Neuronal stem cell (in vitro differentiated cells): Measurements from ENCODE around the gene NEIL1. TPM values are rescaled to one million over a fixed set of nuclear protein-coding genes. Genes with fewer than 3 reads are reported as not detected.
"Not testable (repeated sequence)": the region's sequence is repeated elsewhere in the genome, so short reads cannot be mapped to it uniquely, and the experiment has no call there.

ENCODE experiments used
- DNase-seq: peaks from one replicate; pipeline ENCODE4 v3.0.0-alpha.2; 2013; ENCODE audit warnings: low spot score
- H2AFZ ChIP-seq: one replicate; pipeline ENCODE4 v1.6.1; 2013; ENCODE audit warnings: mild to moderate bottlenecking, low read length, inconsistent platforms
- H2AK5ac ChIP-seq: 2 replicates; pipeline ENCODE4 v1.6.1; 2013; ENCODE audit warnings: low read depth, mild to moderate bottlenecking, inconsistent platforms, low read length, moderate library complexity, mixed read lengths
- H2BK120ac ChIP-seq: 2 replicates; pipeline ENCODE4 v1.6.1; 2013; ENCODE audit warnings: low read depth, mild to moderate bottlenecking, inconsistent platforms, low read length, moderate library complexity, mixed read lengths
- H2BK12ac ChIP-seq: one replicate; pipeline ENCODE4 v1.6.1; 2013; ENCODE audit warnings: low read length, inconsistent platforms
- H2BK15ac ChIP-seq: 2 replicates; pipeline ENCODE4 v1.6.1; 2013; ENCODE audit warnings: mild to moderate bottlenecking, low read length, inconsistent platforms, mixed read lengths
- H2BK5ac ChIP-seq: one replicate; pipeline ENCODE4 v1.6.1; 2013; ENCODE audit warnings: inconsistent platforms, mild to moderate bottlenecking, low read length, moderate library complexity
- H3K14ac ChIP-seq: one replicate; pipeline ENCODE4 v1.6.1; 2013; ENCODE audit warnings: low read length, inconsistent platforms
- H3K18ac ChIP-seq: 2 replicates; pipeline ENCODE4 v1.6.1; 2013; ENCODE audit warnings: low read length, inconsistent platforms
- H3K23ac ChIP-seq: 2 replicates; pipeline ENCODE4 v1.6.1; 2013; ENCODE audit warnings: low read depth, mild to moderate bottlenecking, mixed read lengths, low read length, inconsistent platforms; ENCODE audit not compliant: poor library complexity
- H3K27ac ChIP-seq: replicated peaks from 3 replicates; pipeline ENCODE4 v1.5.1; 2013; ENCODE audit warnings: low read length, inconsistent platforms
- H3K27me3 ChIP-seq, 3 experiments: 2 replicates each; pipeline ENCODE4 v1.6.1; 2013; ENCODE audit warnings: low read length in 3 of 3, mild to moderate bottlenecking in 2 of 3, inconsistent platforms in 1 of 3, low read depth in 1 of 3, mixed read lengths in 1 of 3, moderate library complexity in 1 of 3; ENCODE audit not compliant: control insufficient read depth in 3 of 3, insufficient read depth in 3 of 3
- H3K36me3 ChIP-seq, 2 donors: replicated peaks in 1 of 2; 2 replicates each; pipeline ENCODE4 v1.6.1; 2013; ENCODE audit warnings: low read length in 2 of 2; ENCODE audit not compliant: control insufficient read depth in 2 of 2, insufficient read depth in 2 of 2
- H3K4ac ChIP-seq: 2 replicates; pipeline ENCODE4 v1.6.1; 2013; ENCODE audit warnings: inconsistent platforms, mild to moderate bottlenecking, low read length, moderate library complexity
- H3K4me1 ChIP-seq, 2 donors: 1 replicate in 1 of 2; 2 replicates in 1 of 2; pipeline ENCODE4 v1.6.1; 2013; ENCODE audit warnings: low read length in 2 of 2, low read depth in 1 of 2; ENCODE audit not compliant: control insufficient read depth in 2 of 2, insufficient read depth in 1 of 2
- H3K4me2 ChIP-seq: one replicate; pipeline ENCODE4 v1.6.1; 2013; ENCODE audit warnings: mild to moderate bottlenecking, low read length, inconsistent platforms; ENCODE audit not compliant: insufficient read depth, poor library complexity, severe bottlenecking
- H3K4me3 ChIP-seq, 2 donors: 2 replicates each; pipeline ENCODE4 v1.5.1; 2013; ENCODE audit warnings: low read length in 2 of 2, mild to moderate bottlenecking in 2 of 2, inconsistent platforms in 1 of 2, moderate library complexity in 1 of 2
- H3K79me1 ChIP-seq: one replicate; pipeline ENCODE4 v1.6.1; 2013; ENCODE audit warnings: low read depth, mild to moderate bottlenecking, inconsistent platforms, low read length, moderate library complexity
- H3K9ac ChIP-seq: one replicate; pipeline ENCODE4 v1.6.1; 2013; ENCODE audit warnings: mild to moderate bottlenecking, low read depth, low read length, inconsistent platforms; ENCODE audit not compliant: poor library complexity
- H3K9me3 ChIP-seq, 2 donors: replicated peaks in 1 of 2; 2 replicates each; pipeline versions ENCODE3 to v1.6.1; 2013; ENCODE audit warnings: low read length in 2 of 2, mild to moderate bottlenecking in 2 of 2, inconsistent platforms in 1 of 2, low read depth in 1 of 2, mixed read lengths in 1 of 2, moderate library complexity in 1 of 2; ENCODE audit not compliant: control insufficient read depth in 2 of 2, insufficient read depth in 1 of 2
- H4K8ac ChIP-seq: one replicate; pipeline ENCODE4 v1.6.1; 2013; ENCODE audit warnings: low read depth, mild to moderate bottlenecking, inconsistent platforms, low read length, moderate library complexity
- H4K91ac ChIP-seq: one replicate; pipeline ENCODE4 v1.6.1; 2013; ENCODE audit warnings: low read length, low read depth, mild to moderate bottlenecking, inconsistent platforms; ENCODE audit not compliant: poor library complexity
- WGBS, 2 donors: extraction: QIAGEN DNeasy Blood & Tissue Kit; methylation state at CpG; one replicate each; pipeline ENCODE4 v1.1.7; 2013; ENCODE audit warnings: missing lambda C conversion rate in 2 of 2, mixed read lengths in 1 of 2; ENCODE audit not compliant: insufficient read length in 2 of 2, insufficient replicate concordance in 1 of 2; ENCODE audit errors: extremely low coverage in 2 of 2; 5-methylcytosine and 5-hydroxymethylcytosine counted together
- polyA plus RNA-seq, 2 experiments: library from polyadenylated mRNA; stranded (reverse); fragments of 200-250 nt; gene quantifications; one replicate each; pipeline ENCODE4 v1.2.3, GENCODE V29; 2013

NEIL1 gene, protein sequence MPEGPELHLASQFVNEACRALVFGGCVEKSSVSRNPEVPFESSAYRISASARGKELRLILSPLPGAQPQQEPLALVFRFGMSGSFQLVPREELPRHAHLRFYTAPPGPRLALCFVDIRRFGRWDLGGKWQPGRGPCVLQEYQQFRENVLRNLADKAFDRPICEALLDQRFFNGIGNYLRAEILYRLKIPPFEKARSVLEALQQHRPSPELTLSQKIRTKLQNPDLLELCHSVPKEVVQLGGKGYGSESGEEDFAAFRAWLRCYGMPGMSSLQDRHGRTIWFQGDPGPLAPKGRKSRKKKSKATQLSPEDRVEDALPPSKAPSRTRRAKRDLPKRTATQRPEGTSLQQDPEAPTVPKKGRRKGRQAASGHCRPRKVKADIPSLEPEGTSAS
- 9.7 TPM for polyA plus RNA-seq (2013, experiment 1 of 2)
- polyA plus RNA-seq (2013, experiment 2 of 2) = 8.4 TPM

GRCh38 chr15:75346796-75347221 lies at the start of gene NEIL1:
TSS of gene NEIL1 (plus strand) at chr15:75347039. CDS start at chr15:75348906, 1,867 bp downstream.
- H3K4me3 ChIP-seq = peak within 1 kb of the TSS; percentile 75 to 86
- H2AK5ac ChIP-seq = peak within 1 kb of the TSS; percentile 97
- DNase-seq = no peak
- H3K4me1 ChIP-seq = peaks cover 3 to 6% of the 10 kb centered on the region in 2 donors
- peak within 1 kb of the TSS; percentile 99 for H2AFZ ChIP-seq
- no peak within 1 kb of the TSS for H2BK12ac ChIP-seq
- H3K18ac ChIP-seq = peak within 1 kb of the TSS; percentile 97
- H3K23ac ChIP-seq = peak within 1 kb of the TSS; percentile 15
- H3K27ac ChIP-seq = no peak within 1 kb of the TSS
- H3K14ac ChIP-seq = peak within 1 kb of the TSS; percentile 94
- no peak within 1 kb of the TSS for H4K8ac ChIP-seq
- H3K27me3 ChIP-seq = peaks cover 0 to 23% (median 0%) of the 10 kb centered on the region in 3 experiments
- H2BK5ac ChIP-seq = no peak within 1 kb of the TSS
- peak within 1 kb of the TSS; percentile 33 for H2BK15ac ChIP-seq
- H3K9ac ChIP-seq = peak within 1 kb of the TSS; percentile 93
- H4K91ac ChIP-seq = no peak within 1 kb of the TSS
- H3K36me3 ChIP-seq = peaks cover 0 to 2% of the 10 kb centered on the region in 2 donors
- peaks cover 0 to 3% of the 10 kb centered on the region in 2 donors for H3K9me3 ChIP-seq
- peaks cover 3% of the 10 kb centered on the region for H3K79me1 ChIP-seq
- no CpG with 5 or more reads among the region's 20 CpGs for WGBS, 2 donors
- H3K4me2 ChIP-seq = peak within 1 kb of the TSS; percentile 97
- H2BK120ac ChIP-seq = peak within 1 kb of the TSS; percentile 91
- no peak within 1 kb of the TSS for H3K4ac ChIP-seq

DNA sequence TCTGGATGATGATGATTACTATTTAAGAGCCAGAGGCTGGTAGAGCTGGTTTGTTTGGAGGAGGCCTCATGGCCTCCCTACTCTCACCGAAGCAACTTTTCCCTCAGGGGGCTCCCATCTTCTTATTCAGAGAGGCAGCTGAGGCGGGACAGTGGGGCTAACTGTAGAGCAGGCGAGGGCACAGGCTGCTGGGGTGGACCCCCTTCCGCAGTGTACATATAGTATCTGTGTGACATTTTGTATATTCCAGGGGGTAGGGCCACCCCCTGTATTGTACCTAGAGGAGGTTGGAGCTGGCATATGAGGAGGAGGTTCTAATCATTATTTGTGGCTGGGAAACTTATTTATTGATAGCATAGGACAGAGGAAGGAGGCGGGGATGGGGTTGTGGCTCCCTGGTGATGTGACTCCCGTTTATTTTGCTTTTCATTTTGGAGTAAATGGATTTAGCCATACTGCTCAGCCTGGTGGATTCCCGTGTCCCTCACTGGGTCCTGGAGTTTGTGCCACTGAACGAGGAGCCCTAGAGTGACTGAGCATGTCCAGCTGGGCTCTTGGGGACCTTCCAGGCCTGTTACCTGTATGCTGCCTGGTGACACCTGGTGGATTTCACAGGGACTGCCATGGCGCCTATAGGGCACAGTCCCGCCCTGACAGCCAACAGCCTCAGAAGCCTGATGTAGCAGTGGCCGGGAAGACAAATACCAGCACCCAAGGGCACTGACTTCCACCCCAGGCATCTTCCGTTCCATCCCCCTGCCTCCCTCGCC lies 48.1 kb upstream of the NEIL1 start:
- H3K9ac ChIP-seq = not testable (repeated sequence)

DNA sequence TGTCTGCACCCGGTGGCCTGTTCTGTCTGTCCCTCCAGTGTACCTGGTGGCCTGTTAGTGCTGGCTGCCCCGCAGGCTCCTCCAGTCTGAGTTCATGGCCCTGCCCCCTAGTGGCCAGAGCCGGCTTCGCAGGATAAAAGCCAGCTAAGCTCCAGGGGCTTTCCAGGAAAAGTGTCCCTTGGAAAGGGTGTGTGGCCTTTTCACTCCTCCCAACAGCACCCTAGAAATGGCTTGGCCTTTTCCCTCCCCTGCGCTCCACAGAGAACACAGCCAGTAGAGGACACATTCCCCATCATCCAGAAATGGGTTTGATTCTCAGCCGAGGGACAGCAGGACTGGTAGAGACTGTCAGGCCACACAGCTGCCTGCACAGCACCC lies 47.5 kb upstream of the NEIL1 start:
- not testable (repeated sequence) for H3K9me3 ChIP-seq, H3K4me2 ChIP-seq, H3K18ac ChIP-seq, H2BK120ac ChIP-seq, H2BK5ac ChIP-seq, H3K4ac ChIP-seq, H3K79me1 ChIP-seq, DNase-seq, H2AFZ ChIP-seq, H3K23ac ChIP-seq, H3K27me3 ChIP-seq, H3K9ac ChIP-seq, H4K91ac ChIP-seq, H2BK15ac ChIP-seq, H3K27ac ChIP-seq, H3K36me3 ChIP-seq, H2BK12ac ChIP-seq, H4K8ac ChIP-seq, H2AK5ac ChIP-seq, H3K14ac ChIP-seq, H3K4me3 ChIP-seq, H3K4me1 ChIP-seq
- no CpG with 5 or more reads among the region's 6 CpGs for WGBS, 2 donors

More for the DNA sequence above, 48.1 kb upstream of the NEIL1 start:
- not testable (repeated sequence) for H4K91ac ChIP-seq, H3K36me3 ChIP-seq, H2BK15ac ChIP-seq, H3K18ac ChIP-seq, H3K14ac ChIP-seq, H2BK120ac ChIP-seq, DNase-seq, H3K27ac ChIP-seq, H3K27me3 ChIP-seq, H3K9me3 ChIP-seq, H3K4me3 ChIP-seq, H3K23ac ChIP-seq, H2AK5ac ChIP-seq, H3K4me2 ChIP-seq, H2BK12ac ChIP-seq, H4K8ac ChIP-seq, H2AFZ ChIP-seq, H3K79me1 ChIP-seq, H3K4me1 ChIP-seq, H3K4ac ChIP-seq, H2BK5ac ChIP-seq
- no CpG with 5 or more reads among the region's 13 CpGs for WGBS, 2 donors

- H3K18ac ChIP-seq, H2BK5ac ChIP-seq, H2BK15ac ChIP-seq, H3K4me1 ChIP-seq, H2AK5ac ChIP-seq, H2BK12ac ChIP-seq, H2AFZ ChIP-seq, H3K9ac ChIP-seq, H3K27ac ChIP-seq, H3K9me3 ChIP-seq, H2BK120ac ChIP-seq, H3K14ac ChIP-seq, H4K91ac ChIP-seq, H3K27me3 ChIP-seq, H3K23ac ChIP-seq, H3K4me3 ChIP-seq, H3K4me2 ChIP-seq, DNase-seq, H3K79me1 ChIP-seq, H3K36me3 ChIP-seq, H4K8ac ChIP-seq, H3K4ac ChIP-seq: not testable (repeated sequence)
- no CpG with 5 or more reads among the region's 6 CpGs for WGBS, 2 donors
Measured at GRCh38 chr15:75300026-75300425, 46.8 kb upstream of the NEIL1 start.
